ENCODE data around the gene PRMT6.

DNA sequence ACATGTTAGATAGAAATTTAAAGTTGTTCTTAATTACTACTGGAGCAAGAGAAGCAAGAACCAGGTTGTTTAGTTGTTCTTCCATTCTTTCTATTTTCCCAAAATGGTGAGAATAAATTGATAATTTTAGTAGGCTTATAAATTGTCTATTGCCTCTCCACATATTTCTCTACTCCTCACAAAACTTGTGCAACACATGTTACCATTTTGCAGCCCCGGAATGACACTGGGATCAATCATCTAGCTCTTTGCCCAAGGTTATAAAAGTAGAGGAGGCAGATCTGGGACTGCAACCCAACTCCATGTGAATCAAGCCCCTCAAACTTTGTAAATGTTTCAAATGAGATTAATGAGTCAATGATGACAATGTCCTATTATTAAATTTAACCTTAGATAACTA lies 34.9 kb downstream of the PRMT6 start:
- TF ChIP-seq, protein P1, sequence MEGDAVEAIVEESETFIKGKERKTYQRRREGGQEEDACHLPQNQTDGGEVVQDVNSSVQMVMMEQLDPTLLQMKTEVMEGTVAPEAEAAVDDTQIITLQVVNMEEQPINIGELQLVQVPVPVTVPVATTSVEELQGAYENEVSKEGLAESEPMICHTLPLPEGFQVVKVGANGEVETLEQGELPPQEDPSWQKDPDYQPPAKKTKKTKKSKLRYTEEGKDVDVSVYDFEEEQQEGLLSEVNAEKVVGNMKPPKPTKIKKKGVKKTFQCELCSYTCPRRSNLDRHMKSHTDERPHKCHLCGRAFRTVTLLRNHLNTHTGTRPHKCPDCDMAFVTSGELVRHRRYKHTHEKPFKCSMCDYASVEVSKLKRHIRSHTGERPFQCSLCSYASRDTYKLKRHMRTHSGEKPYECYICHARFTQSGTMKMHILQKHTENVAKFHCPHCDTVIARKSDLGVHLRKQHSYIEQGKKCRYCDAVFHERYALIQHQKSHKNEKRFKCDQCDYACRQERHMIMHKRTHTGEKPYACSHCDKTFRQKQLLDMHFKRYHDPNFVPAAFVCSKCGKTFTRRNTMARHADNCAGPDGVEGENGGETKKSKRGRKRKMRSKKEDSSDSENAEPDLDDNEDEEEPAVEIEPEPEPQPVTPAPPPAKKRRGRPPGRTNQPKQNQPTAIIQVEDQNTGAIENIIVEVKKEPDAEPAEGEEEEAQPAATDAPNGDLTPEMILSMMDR (IDR thresholded peaks at IDR 0.05) = no peak
- no peak for TF ChIP-seq POLR2A (IDR thresholded peaks at IDR 0.05)
